Activated CD4-positive, alpha-beta T cell treated with anti-CD3 and anti-CD28 coated beads, Interleukin-2, amount 50 U/mL, for 48 hours (primary cell): ENCODE measurements around the gene TMEM8B.

Experiments used
- DNase-seq, 2 experiments: peaks; one replicate each; pipeline ENCODE4 v3.0.0-alpha.2; 2020

The TMEM8B gene

DNA sequence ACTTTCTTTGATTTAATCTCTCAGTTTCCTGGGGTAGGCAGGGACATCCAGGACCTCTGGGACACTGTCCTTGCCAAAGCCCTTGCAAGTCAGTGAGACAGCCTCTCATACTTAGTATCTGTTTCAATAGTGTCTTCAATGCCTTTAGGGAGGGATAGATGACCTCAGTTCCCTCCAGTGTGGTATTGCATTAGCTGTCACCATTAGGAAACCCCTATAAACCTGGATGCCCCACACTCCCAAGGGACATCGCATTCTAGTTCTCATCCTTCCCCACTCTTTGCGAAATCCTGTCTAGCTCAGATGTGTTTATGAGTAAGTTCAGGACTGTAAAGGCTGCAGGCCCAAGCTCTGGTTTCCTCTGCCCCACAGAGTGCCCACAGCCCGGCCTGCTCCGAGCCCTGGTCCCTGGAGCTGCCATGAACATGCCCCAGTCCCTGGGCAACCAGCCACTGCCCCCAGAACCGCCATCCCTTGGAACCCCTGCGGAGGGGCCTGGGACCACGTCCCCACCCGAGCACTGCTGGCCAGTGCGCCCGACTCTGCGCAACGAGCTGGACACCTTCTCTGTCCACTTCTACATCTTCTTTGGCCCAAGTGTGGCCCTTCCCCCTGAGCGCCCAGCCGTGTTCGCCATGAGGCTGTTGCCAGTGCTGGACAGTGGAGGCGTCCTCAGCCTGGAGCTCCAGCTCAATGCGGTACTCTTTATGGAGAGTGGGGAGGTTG lies 13.2 kb downstream of the TMEM8B start:
- DNase-seq: no peak

DNA sequence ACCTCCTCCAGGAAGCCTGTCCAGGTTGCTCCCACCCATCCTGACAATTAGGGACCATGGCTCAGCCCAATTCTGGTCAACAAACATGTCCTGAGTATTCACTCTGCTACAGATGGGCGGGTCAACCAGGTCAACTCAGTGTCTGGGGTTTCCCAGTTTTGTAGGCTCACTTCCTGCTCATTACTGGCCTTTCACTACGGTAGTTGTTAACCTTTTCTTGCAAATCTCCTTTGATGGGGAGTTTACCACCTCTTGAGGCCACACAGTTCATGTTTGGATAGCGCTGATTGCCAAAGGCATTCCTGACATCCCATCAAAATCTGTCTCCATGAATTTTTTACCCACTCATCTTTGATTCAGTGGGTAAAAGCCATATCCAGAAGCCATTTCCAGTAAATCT lies 13.8 kb downstream of the TMEM8B start:
- no peak for DNase-seq

DNA sequence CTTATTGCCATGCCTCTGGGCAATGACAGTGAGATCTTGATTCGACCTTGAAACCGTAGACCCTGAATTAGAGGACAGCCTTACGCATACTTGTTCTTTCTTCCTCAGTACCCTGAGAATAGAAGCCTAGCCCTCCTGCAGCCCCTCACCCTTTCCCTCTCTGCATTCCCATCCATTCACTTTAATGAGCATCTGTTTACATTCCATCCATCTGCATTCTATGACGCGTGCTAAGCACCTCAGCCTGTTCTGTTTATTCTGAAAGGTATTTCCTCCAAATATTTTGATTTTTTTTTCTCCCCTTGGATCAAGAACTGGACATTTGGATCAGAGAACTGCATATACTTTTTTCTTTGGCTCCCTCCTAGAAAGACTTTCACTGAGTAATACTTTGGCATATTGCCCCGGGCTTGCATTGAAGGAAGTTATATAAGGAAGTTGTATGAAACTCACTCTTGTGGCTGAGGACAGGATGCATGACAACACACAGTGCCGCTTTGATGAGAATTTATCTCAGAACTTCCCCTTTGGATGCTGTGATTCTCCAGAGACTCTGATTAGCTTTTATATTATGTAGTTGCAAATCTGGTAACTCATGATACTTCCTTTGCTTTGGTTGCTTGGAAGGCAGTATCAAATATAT lies 15.7 kb downstream of the TMEM8B start:
- DNase-seq: no peak

DNA sequence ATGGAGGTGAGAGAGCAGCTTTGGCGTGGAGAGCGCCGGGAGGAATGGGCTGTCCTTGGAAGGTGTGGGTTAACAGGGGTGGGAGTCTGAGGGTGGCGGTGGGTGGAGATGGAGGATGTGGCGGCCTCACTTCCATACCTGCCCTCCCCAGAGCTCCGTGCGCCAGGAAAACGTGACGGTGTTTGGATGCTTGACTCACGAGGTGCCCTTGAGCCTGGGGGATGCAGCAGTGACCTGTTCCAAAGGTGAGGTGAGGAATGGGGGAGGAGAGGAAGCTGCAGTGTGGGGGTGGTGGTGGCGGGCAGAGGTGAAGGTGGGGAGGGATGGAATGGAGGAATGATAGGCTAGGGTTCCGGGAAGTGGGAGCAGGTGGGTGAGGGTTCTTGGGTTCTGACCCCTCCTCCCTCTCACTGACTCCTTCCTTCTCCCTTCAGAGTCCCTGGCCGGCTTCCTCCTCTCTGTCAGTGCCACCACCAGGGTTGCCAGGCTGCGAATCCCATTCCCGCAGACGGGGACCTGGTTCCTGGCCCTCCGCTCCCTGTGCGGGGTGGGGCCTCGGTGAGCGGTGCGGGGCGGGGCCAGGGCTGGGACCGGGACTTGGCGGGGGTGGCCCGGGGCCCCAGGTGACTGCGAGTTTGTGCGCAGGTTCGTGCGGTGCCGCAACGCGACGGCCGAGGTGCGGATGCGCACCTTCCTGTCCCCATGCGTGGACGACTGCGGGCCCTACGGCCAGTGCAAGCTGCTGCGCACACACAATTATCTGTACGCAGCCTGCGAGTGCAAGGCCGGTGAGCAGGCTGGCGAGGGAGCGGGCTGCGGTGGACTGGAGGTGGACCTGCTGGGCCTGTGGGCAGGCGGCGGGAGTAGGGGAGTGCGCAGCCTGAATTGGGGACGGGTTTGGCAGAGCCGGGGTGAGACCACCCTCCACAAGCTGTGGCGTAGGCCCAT lies 17.1 kb downstream of the TMEM8B start:
- DNase-seq: no peak

DNA sequence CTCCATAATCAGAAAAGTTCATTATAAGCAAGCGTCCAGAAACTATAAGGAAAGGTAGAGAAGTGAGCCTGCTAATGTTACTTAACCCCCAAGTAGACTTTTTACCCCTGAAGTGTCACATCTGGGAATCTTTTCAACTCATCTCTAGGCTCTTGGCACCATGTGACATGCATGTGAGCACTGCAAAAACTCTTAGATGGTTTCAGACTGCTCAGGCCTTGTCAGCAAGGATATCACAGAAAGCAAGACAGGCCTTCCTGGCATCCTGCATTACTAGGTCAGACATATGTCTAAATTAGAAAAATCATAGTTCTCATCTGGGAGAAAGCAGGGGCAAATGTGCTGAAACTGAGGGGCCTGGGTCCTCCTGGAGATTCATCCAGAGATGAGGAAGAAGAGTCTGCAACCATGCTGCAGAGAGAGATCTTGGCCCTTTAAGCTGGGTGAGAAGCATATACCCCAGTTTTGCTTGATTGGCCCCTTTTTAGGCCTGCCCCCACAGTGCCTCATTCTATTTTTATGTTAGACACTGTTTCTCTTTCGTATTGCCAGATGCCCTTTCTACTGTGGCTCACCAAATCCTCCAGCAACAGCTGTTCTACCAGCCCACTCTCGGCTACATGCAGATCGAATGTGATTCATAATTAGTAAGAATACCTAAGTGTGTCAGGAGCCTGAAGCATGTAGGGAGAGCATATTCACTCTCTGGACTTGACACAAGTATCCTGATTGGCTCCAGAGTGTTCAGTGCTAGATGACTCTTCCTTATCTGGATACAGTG lies 19.0 kb downstream of the TMEM8B start:
- peak; percentile 26 to 53 for DNase-seq

DNA sequence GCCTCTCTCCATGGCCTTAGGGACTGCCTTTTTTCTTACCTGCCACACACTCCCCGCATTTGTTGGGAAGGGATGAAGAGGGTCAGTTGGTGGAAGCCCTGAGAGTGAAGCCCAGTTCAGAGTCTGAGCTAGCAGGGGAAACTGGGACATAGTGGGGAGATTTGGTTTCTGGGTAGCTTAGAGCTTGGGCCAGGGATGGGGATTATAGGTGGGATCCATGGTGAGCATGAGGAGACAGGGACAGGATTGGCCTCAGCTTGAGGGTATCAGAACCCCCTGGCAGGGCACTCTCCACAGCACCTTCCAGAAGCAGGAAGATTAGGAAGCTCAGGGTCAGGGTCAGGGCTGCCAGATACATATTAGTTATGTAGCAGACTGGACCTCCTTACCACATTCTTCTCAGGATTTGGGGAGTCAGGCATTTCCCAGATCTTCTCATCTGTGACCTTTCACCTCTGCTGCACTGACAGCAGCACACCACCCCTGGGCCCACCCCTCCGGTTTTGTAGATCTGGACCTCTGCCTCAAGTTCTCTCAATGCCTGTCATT lies 23.3 kb downstream of the TMEM8B start:
- no peak for DNase-seq

DNA sequence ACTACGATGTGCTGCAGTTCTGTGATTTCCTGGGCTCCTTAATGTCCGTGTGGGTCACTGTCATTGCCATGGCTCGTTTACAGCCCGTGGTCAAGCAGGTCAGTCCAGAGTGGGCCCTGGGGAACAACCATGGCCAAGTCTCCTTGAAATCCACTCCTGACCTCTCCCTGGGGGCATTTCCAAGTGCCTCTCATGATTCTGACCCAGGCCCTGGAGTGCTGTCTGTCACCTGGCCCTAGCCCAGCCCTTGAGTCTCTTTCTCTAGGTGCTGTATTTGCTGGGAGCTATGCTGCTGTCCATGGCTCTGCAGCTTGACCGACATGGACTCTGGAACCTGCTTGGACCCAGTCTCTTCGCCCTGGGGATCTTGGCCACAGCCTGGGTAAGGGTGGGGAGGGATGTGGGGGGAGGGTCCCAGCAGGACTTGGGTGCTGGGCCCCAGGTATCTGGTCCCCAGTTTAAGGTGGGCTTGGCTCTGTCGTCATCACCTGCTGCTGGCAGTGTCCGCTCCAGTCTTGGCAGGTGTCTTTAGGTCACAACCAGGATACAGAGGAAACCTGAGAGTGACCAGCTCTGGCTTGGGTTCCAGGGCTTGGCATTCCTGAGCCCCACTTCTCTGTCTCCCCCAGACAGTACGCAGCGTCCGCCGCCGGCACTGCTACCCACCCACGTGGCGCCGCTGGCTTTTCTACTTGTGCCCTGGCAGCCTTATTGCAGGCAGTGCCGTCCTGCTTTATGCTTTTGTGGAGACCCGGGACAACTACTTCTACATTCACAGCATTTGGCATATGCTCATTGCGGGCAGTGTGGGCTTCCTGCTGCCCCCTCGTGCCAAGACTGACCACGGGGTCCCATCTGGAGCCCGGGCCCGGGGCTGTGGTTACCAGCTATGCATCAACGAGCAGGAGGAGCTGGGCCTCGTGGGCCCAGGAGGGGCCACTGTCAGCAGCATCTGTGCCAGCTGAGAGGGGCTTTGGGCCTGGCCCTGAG lies 24.1 kb downstream of the TMEM8B start:
- no peak for DNase-seq

DNA sequence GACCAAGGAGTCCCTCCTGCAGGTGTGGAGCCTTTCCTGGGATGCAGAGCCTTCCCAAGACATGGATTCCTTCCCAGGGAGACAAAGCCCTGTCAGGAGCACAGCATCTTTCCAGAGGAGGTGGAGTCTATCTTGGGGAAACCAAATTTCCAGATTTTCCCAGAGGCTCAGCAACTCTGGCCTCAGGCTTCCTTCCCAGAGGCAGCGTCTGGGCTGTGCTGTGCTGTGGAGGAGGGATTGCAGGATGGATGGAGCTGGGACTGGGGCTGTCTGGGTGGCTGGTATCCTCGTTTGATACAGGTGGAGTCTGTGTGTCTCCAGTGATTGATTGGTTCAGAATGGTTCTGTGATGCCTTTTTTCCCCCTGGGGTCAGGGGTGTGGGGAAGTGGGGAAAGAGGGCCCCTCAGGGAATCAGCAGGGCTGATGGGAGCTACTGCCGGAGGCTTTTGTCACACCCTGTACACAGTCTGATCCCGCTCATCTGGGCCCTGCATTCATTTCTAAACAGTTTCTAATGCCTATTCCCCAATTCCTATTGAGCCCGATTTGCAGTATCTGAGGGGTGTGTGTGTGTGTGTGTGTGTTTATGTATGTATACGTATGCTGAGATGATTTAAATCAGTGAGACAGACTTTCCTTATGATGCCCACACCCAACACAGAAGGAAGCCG lies 25.2 kb downstream of the TMEM8B start:
- no peak for DNase-seq

DNA sequence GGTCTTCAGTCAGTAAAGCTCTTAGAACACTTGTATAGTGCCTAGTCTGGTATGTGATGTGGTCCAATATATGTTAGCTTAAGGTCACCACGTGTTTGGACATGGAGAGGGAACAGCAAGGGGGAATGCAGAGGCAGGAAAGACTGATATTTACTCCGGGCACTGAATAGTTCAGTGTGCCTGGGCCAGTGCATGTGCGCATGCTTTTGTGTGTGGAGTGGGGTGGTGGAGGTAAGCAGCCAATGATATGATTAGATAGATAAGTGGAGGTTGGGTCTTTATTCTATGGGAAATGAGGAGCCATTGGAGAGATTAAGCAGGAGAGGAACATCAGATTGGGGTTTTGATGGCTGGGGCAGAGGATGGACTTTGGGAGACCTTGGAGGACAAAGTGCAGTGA lies 27.2 kb downstream of the TMEM8B start:
- no peak for DNase-seq

DNA sequence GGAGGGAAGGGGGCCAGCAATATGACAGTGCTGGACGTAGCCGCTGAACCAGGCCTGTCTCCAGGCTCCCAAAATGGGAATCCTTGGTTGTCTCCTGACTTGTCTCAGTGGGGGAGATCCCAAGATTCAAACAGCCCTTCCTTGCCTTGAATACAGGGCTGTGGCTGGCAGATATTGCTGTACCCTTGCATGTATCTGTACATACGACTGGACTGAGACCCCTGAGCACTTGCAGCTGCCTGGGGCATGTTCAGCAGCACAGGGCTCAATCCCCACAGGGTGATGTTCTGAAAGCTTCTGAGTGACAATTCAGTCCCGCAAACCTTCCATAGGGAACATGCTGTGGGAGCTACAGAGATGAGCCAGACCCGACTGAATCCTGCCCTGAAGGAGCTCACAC lies 27.9 kb downstream of the TMEM8B start:
- no peak for DNase-seq

DNA sequence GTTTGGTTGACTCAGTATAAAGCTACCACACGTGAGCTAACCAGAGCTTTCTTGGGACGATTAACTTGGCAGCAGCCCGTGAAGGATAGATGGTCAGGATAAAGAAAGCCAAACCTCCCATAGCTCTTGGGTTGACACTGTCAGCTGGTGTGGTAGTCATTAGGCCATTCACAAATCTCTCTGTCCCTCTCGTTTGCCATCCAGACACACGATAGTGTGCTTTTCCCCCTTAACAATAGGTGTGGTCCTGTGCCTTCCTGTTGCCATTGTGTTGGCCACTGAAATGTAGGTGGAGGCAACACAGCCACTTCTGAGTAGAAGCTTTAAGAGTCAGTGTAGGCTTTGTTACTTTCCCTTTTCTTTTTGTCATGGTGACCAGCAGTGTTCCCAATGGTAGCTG lies 29.4 kb downstream of the TMEM8B start:
- DNase-seq: no peak

DNA sequence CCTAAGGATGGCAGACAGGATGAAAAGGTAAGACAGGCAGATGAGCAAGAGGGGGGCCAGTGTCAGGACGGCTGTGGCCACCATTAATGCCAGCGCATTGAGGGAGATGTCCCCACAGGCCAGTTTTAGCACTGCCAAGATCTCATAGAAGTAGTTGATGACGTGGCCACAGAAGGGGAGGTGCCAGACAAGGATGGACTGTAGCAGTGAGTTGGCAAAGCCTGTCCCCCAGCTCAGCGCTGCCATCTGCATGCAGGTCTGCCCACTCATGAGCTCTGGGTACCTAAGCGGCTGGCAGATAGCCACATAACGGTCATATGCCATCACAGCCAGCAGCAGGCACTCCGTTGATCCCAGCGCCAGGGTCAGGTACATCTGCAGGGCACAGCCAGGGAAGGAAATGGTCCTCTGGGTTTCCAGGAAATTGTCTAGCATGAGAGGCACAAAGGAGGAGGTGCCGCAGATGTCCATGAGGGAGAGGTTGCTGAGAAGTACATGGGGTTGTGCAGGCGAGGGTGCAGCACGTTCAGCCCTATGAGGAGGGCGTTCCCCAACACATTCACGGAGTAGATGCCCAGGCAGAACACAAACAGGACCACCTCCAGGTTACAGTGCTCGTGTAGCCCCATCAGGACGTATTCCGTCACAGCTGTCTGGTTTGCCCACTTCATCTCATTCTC lies 30.4 kb downstream of the TMEM8B start:
- peak; percentile 11 to 19 for DNase-seq

DNA sequence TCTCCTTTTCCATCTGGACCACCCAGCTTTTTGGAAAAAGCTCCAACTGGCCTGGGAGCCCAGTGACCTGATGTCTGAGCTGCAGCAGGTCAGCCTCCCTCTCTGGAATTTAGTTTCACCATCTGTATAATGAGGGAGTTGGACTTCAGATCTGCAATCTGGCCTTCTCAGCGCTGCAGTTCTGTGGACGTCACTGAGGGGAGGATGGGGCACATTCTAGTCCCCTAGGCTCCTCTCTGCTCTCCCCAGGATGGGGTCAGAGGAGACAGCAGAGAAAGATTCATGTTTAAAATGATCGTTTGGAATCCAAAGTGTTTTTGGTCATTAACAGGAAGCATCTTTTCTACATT lies 30.9 kb downstream of the TMEM8B start:
- no peak for DNase-seq

DNA sequence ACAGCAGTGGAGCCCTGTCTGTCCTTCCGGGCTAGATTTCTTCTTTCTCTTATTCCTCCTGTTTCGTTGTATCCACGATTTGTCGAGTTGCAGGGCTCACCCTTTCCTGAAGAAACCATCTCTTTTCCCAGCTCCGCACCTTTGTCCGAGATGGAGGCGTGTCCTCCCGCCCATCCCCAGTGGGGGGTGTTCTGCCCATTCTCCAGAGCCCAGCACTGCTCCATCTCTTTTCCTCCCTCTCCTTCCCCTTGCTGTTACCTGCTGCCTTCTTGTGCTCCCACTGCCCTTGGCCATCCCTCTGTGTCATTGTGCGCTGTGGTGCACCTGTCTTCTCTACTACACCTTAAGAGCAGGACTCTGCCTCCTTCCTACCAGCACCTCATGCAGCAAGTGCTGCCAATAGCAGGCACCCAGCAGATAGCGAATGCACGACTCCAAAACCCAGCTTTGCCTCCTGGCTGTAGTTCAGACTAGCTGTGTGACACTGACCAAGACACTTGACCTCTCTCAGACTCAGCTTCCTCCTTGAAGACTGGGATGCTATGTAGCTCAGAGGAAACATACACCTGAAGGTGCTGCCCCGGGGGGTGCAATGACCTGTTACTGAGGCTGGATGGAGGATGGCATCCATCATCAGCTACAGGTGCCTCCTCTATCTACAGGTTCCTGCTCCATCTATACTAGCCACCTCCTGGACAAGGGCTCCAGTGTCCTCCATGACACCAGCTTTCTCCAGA lies 32.3 kb downstream of the TMEM8B start:
- DNase-seq: no peak

DNA sequence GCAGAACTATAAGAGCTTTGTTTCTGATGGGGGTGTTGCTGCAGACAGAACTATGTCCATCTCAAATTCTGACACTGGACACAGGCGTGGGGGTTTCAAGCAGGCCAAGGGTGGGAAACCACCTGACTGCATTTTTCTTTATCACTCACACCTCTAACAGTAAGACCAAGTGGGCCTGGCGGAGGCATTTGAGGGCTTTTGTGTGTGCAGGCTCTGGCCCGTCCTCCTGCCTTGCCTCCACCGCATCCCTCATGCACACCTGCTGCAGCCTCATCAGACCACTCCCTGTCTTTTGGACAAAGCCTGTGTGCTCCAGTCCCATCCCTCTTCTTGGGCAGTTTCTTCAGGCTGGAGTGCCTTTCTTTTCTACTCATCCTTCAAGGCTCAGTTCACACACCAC lies 33.3 kb downstream of the TMEM8B start:
- no peak for DNase-seq

DNA sequence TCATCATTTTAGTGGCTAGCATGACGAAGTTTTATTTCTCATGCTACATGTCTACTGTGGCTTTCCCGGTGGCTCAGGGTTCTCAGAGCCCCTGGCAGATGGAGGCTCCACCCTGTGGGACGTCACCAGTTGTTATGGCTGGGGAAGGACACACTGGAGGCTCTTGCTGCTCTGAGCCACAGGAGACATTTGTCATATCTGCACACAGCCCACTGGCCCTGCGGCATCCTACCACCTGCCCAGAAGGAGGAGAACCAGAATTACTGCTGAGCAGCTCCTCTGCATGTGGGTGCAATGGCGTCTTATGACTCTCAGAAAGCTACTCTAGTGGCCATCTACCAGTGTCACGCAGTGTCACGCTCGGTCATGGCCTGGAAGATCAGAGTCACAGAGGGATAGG lies 34.6 kb downstream of the TMEM8B start:
- DNase-seq: no peak

DNA sequence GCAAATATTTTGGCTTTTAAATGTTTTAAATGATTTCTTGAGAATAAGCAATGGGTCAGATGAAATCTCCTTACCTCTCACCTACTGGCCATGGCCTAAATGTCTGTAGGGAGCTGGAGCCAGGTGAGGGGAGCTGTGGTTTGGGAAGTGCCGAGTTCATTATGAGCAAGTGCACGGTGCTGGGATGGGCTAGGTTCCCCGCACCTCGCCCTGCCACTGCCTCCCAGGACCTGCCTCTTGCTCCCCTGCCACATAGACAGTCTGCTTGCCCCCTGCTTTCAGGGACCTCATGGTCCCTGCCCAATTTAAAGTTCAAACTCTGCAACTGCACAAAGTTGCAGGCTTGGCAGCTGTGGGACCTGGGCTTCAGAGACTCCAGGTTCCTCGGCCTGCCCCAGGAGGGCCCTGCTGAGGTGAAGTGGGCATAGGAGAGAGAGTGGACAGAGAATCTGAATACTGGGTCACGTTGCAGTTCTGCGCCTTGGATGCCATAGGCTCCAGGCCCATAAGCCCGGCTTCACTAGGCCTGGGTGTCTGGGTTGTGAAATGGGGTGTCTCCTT lies 35.7 kb downstream of the TMEM8B start:
- DNase-seq: no peak

DNA sequence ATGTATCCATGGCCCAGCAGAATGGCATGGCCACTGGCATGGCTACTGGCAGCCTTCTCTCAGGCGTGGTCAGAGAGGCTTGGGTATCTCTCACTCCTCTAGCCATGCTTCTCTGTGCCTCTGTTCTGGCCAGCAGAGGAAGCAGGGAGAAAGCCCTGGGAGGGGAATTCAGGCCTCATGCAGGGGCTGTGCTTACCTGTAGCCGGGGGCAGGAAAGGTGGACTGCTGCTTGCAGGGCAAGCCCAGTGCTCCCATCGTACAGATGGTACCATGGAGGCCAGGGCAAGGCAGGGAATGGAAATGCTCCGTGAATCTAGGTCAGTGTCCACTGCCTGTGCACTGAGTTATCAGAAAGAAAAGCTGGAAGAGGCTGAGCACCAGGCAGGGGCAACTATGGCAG lies 38.5 kb downstream of the TMEM8B start:
- DNase-seq: no peak

DNA sequence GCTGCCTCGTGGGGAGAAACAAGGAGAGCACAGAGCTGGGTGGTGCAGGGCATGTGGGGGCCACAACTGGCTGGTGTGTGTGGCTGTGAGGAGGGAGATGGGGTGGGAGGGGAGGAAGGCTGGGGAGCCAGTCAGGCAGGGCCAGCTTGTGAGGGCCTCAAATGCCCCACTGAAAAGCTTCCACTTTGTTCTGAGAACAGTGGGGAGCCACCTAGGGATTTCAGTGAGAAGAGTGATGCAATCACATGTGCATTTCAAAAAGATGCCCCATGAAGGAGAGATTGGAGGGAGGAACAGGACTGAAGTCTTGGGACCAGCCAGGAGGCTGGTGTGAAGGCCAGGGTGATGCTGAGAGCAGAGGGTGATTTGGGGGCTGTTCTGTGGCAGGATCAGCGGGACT lies 39.9 kb downstream of the TMEM8B start:
- DNase-seq: no peak
